ENCODE data around the gene C1orf122. TPM values are rescaled to one million over a fixed set of nuclear protein-coding genes. Genes with fewer than 3 reads are reported as not detected.

Gene C1orf122
- total RNA-seq, 1 experiment from 2014 or later: 66.0 TPM

DNA sequence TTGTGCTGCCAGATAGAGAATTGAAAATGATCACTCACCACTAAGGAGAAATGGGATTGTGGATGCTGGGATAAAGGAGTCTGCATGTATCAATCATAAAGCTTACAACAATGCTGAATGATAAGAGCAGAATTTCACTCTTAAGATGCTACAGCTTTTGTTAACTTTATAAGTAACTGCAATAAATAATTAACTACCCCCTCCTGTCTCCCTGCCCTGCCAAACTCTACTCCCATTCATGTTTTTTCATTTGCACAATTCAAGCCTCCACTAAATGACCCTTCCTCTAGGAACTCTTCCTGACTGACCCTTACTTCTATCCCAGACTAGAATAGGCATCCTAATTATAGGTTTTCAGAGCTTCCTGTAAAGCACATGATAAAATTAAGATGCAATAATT lies 36.9 kb downstream of the C1orf122 start:
- Histone ChIP-seq H3K27ac (no peak overlapping the region), H3K9me3 (replicated peaks) (no peaks in the 10 kb centered on the region; the same call in 1 of the 2 replicates), H3K27me3 (replicated peaks) (no peaks in the 10 kb centered on the region), H3K4me1 (replicated peaks) (no peaks in the 10 kb centered on the region), H3K4me3 (no peak overlapping the region), H3K36me3 (peaks cover 48% of the 10 kb centered on the region)
- DNase-seq (ENCODE audit: low read depth in 1 of 2, low spot score in 2 of 2): no peak

DNA sequence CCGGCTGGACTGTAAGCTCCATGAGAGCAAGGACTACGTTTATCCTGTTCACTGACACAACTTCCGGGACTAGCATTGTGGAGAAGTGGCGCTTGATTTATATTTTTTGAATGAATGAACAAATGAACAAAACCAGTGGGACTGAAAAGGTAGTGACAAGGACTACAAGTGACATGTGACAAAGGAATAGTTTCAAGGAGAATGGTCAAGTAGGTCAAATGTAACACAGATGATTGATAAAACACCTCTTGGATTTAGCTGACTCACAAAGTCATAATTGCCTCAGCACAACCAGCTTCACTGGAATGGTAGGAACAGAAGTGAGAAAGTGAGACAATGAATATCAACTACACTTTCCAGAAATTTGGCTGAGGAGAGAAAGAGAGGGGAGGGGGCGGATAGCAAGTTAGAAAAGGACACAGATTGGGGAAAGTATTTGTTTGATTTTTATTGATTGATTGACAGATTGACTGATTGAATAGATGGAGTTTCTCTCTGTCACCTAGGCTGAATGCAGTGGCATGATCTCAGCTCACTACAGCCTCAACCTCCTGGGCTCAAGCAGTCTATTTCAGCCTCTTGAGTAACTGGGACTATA lies 37.6 kb downstream of the C1orf122 start:
- Histone ChIP-seq H3K9me3 (replicated peaks) (no peaks in the 10 kb centered on the region; the same call in 1 of the 2 replicates), H3K27me3 (replicated peaks) (no peaks in the 10 kb centered on the region), H3K4me1 (replicated peaks) (no peaks in the 10 kb centered on the region), H3K4me3 (no peak overlapping the region), H3K27ac (no peak overlapping the region), H3K36me3 (peaks cover 45% of the 10 kb centered on the region)
- DNase-seq (ENCODE audit: low read depth in 1 of 2, low spot score in 2 of 2): no peak

DNA sequence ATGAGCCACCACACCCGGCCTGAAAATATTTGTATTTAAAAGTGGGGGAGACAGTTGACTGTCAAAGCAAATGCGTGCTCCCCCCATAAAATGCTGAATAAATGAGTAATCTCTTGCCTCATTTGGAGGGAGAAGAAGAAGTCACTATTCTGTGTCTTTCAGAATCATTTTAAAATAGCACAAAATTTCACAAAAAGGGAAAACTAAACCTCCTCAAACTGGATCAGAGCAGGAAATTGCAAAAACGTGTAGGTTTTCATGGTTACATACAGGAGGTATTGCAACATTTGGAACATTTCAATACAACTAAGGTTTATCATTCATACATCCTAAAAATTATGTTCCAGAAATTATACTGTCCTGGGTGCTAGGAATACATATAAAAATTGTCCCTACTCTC lies 38.2 kb downstream of the C1orf122 start:
- Histone ChIP-seq H3K4me1 (replicated peaks) (no peaks in the 10 kb centered on the region), H3K4me3 (no peak overlapping the region), H3K36me3 (peaks cover 50% of the 10 kb centered on the region), H3K9me3 (replicated peaks) (peaks cover 2% of the 10 kb centered on the region; the same call in 1 of the 2 replicates), H3K27ac (no peak overlapping the region), H3K27me3 (replicated peaks) (no peaks in the 10 kb centered on the region)
- no peak for DNase-seq (ENCODE audit: low read depth in 1 of 2, low spot score in 2 of 2)

GRCh38 chr1:37846647-37847339 lies 39.2 kb downstream of the C1orf122 start:
- Histone ChIP-seq H3K27me3 (replicated peaks) (no peaks in the 10 kb centered on the region), H3K27ac (no peak overlapping the region), H3K36me3 (peaks cover 54% of the 10 kb centered on the region), H3K9me3 (replicated peaks) (peaks cover 2% of the 10 kb centered on the region; the same call in 1 of the 2 replicates), H3K4me1 (replicated peaks) (no peaks in the 10 kb centered on the region), H3K4me3 (no peak overlapping the region)
- DNase-seq (ENCODE audit: low read depth in 1 of 2, low spot score in 2 of 2): no peak

- no peaks in the 10 kb centered on the region for H3K27me3 ChIP-seq (replicated peaks)
- peaks cover 2% of the 10 kb centered on the region; the same call in 1 of the 2 replicates for H3K9me3 ChIP-seq (replicated peaks)
- H3K27ac ChIP-seq: no peak overlapping the region
- no peak for DNase-seq (ENCODE audit: low read depth in 1 of 2, low spot score in 2 of 2)
- H3K36me3 ChIP-seq: peaks cover 69% of the 10 kb centered on the region
- no peak overlapping the region for H3K4me3 ChIP-seq
- no peaks in the 10 kb centered on the region for H3K4me1 ChIP-seq (replicated peaks)
Observed at GRCh38 chr1:37849480-37849879, 41.9 kb downstream of the C1orf122 start.

GRCh38 chr1:37850352-37850955 lies 42.9 kb downstream of the C1orf122 start:
- H3K4me3 ChIP-seq: no peak overlapping the region
- DNase-seq (ENCODE audit: low read depth in 1 of 2, low spot score in 2 of 2): no peak
- no peaks in the 10 kb centered on the region for H3K27me3 ChIP-seq (replicated peaks)
- H3K9me3 ChIP-seq (replicated peaks): 0 out of 2 replicates have a peak, but pooled peaks cover 2% of the 10 kb centered on the region
- H3K27ac ChIP-seq: no peak overlapping the region
- peaks cover 75% of the 10 kb centered on the region for H3K36me3 ChIP-seq
- no peaks in the 10 kb centered on the region for H3K4me1 ChIP-seq (replicated peaks)

DNA sequence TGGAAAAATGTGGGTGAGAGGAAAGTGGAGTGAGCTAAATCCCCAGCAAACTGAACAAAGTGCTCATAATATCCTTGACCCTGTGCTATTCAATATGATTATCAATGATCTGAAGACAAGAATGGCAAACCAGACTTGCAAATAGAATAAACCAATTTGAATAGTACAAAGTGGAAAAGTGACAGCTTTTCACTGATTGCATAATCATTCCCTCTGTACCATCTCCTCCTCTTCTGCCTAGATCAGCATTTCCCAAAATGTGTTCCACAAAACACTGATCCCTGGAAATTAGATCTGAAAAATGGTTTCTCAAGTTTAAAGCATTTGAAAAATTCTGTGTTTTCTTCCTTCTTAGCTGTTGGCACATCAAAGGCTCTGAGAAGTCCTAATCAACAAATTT lies 43.7 kb downstream of the C1orf122 start:
- DNase-seq (ENCODE audit: low read depth in 1 of 2, low spot score in 2 of 2): no peak
- no peak overlapping the region for H3K4me3 ChIP-seq
- peaks cover 71% of the 10 kb centered on the region for H3K36me3 ChIP-seq
- 0 out of 2 replicates have a peak, but pooled peaks cover 2% of the 10 kb centered on the region for H3K9me3 ChIP-seq (replicated peaks)
- no peaks in the 10 kb centered on the region for H3K4me1 ChIP-seq (replicated peaks)
- no peaks in the 10 kb centered on the region for H3K27me3 ChIP-seq (replicated peaks)
- H3K27ac ChIP-seq: no peak overlapping the region

DNA sequence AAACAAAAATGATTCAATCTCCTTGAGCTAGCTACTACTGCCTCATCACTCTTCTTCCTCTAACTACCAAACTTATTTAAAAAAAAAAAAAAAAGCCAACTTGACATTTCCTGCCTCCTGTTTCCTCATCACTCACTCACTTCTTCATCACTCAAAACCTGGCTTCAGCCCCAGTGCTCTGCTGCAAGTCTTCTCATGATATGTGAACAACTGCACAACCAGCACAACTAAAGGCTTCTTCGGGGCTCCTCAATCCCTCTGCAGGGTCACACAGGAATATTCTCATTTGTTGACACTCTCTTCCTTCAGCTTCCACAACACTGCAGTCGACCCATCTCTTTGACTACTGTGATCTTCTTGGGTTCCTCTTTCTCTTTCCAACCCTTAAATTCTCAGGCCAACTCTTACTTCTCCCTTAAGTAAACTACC lies 44.2 kb downstream of the C1orf122 start:
- peaks cover 69% of the 10 kb centered on the region for H3K36me3 ChIP-seq
- H3K9me3 ChIP-seq (replicated peaks): 0 out of 2 replicates have a peak, but pooled peaks cover 2% of the 10 kb centered on the region
- H3K27ac ChIP-seq: no peak overlapping the region
- DNase-seq (ENCODE audit: low read depth in 1 of 2, low spot score in 2 of 2): no peak
- H3K27me3 ChIP-seq (replicated peaks): no peaks in the 10 kb centered on the region
- H3K4me3 ChIP-seq: no peak overlapping the region
- H3K4me1 ChIP-seq (replicated peaks): no peaks in the 10 kb centered on the region

DNA sequence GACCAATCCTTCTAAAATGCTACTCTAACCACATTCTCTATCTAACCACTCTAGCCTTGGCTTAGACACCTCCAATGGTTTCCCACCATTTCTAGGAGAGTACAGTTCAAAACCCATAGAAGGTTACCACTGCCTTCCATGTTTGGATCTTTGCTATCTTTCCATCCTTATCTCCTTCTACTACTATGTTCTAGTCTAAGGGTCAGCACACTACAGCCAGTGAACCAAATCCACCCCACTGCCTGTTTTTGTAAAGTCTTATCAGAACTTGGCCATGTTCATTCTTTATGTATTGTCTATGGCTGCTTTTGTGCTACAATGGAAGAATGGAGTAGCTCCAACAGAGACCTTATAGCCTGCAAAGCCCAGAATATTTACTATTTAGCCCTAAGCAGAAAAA lies 45.6 kb downstream of the C1orf122 start:
- Histone ChIP-seq H3K27ac (no peak overlapping the region), H3K9me3 (replicated peaks) (0 out of 2 replicates have a peak, but pooled peaks cover 2% of the 10 kb centered on the region), H3K27me3 (replicated peaks) (no peaks in the 10 kb centered on the region), H3K36me3 (peaks cover 66% of the 10 kb centered on the region), H3K4me3 (no peak overlapping the region), H3K4me1 (replicated peaks) (peaks cover 2% of the 10 kb centered on the region)
- no peak for DNase-seq (ENCODE audit: low read depth in 1 of 2, low spot score in 2 of 2)

DNA sequence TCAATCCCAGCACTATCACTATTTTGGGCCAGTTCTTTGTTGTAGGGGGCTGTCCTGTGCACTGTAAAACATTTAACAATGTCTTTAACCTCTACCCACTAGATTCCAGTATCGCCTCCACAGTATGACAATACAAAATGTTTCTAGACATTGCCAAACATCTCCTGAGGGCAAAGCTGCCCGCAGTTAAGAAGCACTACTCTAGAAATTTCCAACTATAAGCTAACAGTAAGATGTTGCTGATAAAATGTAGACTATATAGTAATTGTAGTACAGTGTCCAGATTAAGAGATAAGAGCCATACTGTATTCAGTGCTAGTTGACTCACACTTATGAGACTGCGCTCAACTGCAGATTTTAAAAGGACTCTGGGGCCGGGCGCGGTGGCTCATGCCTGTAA lies 46.8 kb downstream of the C1orf122 start:
- H3K4me1 ChIP-seq (replicated peaks): peaks cover 7% of the 10 kb centered on the region
- no peaks in the 10 kb centered on the region for H3K27me3 ChIP-seq (replicated peaks)
- no peak for DNase-seq (ENCODE audit: low read depth in 1 of 2, low spot score in 2 of 2)
- H3K9me3 ChIP-seq (replicated peaks): 0 out of 2 replicates have a peak, but pooled peaks cover 2% of the 10 kb centered on the region
- H3K4me3 ChIP-seq: no peak overlapping the region
- H3K36me3 ChIP-seq: peaks cover 59% of the 10 kb centered on the region
- no peak overlapping the region for H3K27ac ChIP-seq

Other genes with a start within 250 kb of the C1orf122 start
- 69.5 and 71.1 TPM in 2 replicates for gene GNL2, start 211.9 kb upstream of the C1orf122 start, total RNA-seq (2014; rRNA removed; shearing (Covaris generic))
- gene RSPO1, start 172.9 kb upstream of the C1orf122 start, total RNA-seq (2014; rRNA removed; shearing (Covaris generic)): not detected in 2 replicates
- gene CDCA8, start 115.3 kb upstream of the C1orf122 start, total RNA-seq (2014; rRNA removed; shearing (Covaris generic)): 10.3 and 28.8 TPM in 2 replicates
- not detected in 2 replicates for gene EPHA10, start 42.7 kb upstream of the C1orf122 start, total RNA-seq (2014; rRNA removed; shearing (Covaris generic))
- gene MANEAL, start 13.9 kb upstream of the C1orf122 start, total RNA-seq (2014; rRNA removed; shearing (Covaris generic)): 0.95 TPM in 1 of 2 replicates, not detected in the other
- gene YRDC, start 418 bp downstream of the C1orf122 start, total RNA-seq (2014; rRNA removed; shearing (Covaris generic)): 32.0 and 59.7 TPM in 2 replicates
- 1.7 and 2.6 TPM in 2 replicates for gene MTF1, start 51.8 kb downstream of the C1orf122 start, total RNA-seq (2014; rRNA removed; shearing (Covaris generic))
- gene INPP5B, start 139.3 kb downstream of the C1orf122 start, total RNA-seq (2014; rRNA removed; shearing (Covaris generic)): 10.9 and 18.7 TPM in 2 replicates
- 160 and 229 TPM in 2 replicates for gene SF3A3, start 182.2 kb downstream of the C1orf122 start, total RNA-seq (2014; rRNA removed; shearing (Covaris generic))
- 26.3 and 42.0 TPM in 2 replicates for gene FHL3, start 197.7 kb downstream of the C1orf122 start, total RNA-seq (2014; rRNA removed; shearing (Covaris generic))
- gene UTP11, start 204.9 kb downstream of the C1orf122 start, total RNA-seq (2014; rRNA removed; shearing (Covaris generic)): 84.6 and 124 TPM in 2 replicates
- gene POU3F1, start 239.0 kb downstream of the C1orf122 start, total RNA-seq (2014; rRNA removed; shearing (Covaris generic)): 0.26 TPM in 1 of 2 replicates, not detected in the other